Middle frontal gyrus (tissue), 1 donor: ENCODE results near the gene PDE11A.

Experiments
- DNase-seq: peaks from one replicate; pipeline ENCODE4 v3.0.0-alpha.2; 2015; ENCODE audit warnings: low spot score; ENCODE audit errors: extremely low spot score

Gene PDE11A

GRCh38 chr2:177575358-177575757 is 497.2 kb downstream of the PDE11A start:
- DNase-seq, result no peak

GRCh38 chr2:177574356-177574755 is 498.2 kb downstream of the PDE11A start:
- DNase-seq, result no peak
